ENCODE results near the gene ZNF598.
"Not testable (repeated sequence)": the region's sequence is repeated elsewhere in the genome, so short reads cannot be mapped to it uniquely, and the experiment has no call there.

Gene ZNF598

DNA sequence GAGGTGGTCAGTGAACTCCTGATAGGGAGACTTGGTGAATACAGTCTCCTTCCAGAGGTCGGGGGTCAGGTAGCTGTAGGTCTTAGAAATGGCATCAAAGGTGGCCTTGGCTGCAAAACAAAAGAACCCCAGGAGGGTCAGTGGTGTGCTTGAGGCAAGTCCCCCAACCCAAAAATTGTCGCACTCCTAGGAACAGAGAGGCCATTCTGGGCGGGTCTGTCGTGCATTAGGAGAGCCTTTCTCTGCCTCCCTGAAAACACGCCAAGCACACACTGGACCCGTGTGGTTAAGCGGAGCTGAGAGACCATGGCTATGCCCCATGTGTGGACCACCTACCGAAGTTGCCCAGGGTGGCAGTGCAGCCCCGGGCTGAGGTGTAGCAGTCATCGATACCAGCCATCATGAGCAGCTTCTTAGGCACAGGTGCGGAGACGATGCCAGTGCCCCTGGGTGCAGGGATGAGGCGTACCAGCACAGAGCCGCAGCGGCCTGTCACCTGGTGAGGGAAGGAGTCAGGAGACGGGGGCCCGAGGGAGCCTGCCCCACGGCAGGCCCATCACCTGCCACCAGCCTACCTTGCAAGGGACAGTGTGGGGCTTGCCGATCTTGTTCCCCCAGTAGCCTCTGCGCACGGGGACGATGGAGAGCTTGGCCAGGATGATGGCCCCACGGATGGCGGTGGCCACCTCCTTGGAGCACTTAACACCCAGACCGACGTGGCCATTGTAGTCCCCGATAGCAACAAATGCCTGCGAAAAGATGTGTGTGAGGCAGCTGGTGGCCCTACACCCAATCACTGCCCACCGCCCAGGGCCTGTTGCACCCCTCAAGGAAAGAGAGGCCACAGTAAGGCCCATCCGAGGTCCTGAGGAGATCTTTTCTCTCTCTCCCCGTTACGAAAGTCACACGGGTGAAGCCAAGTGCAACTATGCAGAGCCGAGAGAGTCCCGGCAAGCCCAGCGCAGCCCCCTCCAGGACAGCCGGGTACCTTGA lies 47.2 kb downstream of the ZNF598 start:
- not testable (repeated sequence) for H3K4me2 ChIP-seq (ENCODE audit: insufficient read depth, low read length, poor library complexity, severe bottlenecking); H4K91ac ChIP-seq (ENCODE audit: low read depth, low read length, poor library complexity); H2BK12ac ChIP-seq (ENCODE audit: low read length); H2BK15ac ChIP-seq (ENCODE audit: low read length); H3K18ac ChIP-seq (ENCODE audit: low read length); H3K27me3 ChIP-seq (ENCODE audit: control insufficient read depth in 3 of 3, insufficient read depth in 3 of 3, low read depth in 1 of 3, low read length in 3 of 3); H2AK5ac ChIP-seq (ENCODE audit: low read depth, low read length); H3K27ac ChIP-seq (replicated peaks; ENCODE audit: low read length); H2BK5ac ChIP-seq (ENCODE audit: low read length); H4K8ac ChIP-seq (ENCODE audit: low read depth, low read length); H3K9me3 ChIP-seq (replicated peaks in 1 of 2; ENCODE audit: control insufficient read depth in 2 of 2, insufficient read depth in 1 of 2, low read depth in 1 of 2, low read length in 2 of 2); H2AFZ ChIP-seq (ENCODE audit: low read length); DNase-seq (ENCODE audit: low spot score); H3K14ac ChIP-seq (ENCODE audit: low read length); H2BK120ac ChIP-seq (ENCODE audit: low read depth, low read length); H3K4ac ChIP-seq (ENCODE audit: low read length)
- Histone ChIP-seq H3K4me3 (ENCODE audit: low read length in 2 of 2) (peak overlapping the region in 1 of 2 donors; percentile 23), H3K79me1 (ENCODE audit: low read depth, low read length) (peaks cover 18% of the 10 kb centered on the region), H3K9ac (ENCODE audit: low read depth, low read length, poor library complexity) (peak overlapping the region; percentile 66), H3K23ac (ENCODE audit: low read depth, low read length, poor library complexity) (peak overlapping the region; percentile 8), H3K36me3 (replicated peaks in 1 of 2; ENCODE audit: control insufficient read depth in 2 of 2, insufficient read depth in 2 of 2, low read length in 2 of 2) (peaks cover 18 to 36% of the 10 kb centered on the region in 2 donors), H3K4me1 (ENCODE audit: control insufficient read depth in 2 of 2, insufficient read depth in 1 of 2, low read depth in 1 of 2, low read length in 2 of 2) (peaks cover 14 to 15% of the 10 kb centered on the region in 2 donors)
- WGBS, 2 donors (ENCODE audit: extremely low coverage in 2 of 2, insufficient read length in 2 of 2, insufficient replicate concordance in 1 of 2): no CpG with 5 or more reads among the region's 37 CpGs

DNA sequence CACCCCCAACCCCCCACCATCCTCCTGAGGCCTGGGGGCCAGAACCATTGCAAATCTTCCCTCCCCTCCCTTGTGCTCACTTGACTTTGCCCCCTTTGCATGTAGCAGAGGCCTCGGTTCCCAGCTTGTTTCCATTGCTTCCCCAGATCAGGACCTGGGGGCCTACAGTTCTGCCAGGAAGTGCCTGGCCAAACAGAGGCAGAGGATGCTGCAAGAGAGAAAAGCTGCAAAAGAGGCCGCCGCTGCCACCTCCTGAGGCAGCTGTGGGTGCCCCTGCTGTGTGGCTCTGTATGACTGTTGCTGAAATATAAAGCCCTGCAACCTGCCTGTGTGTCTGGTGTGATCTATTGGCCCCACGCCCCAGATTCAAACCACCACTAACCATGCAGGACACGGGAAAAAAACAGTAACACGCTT lies 48.0 kb downstream of the ZNF598 start:
- Histone ChIP-seq H2BK120ac (ENCODE audit: low read depth, low read length) (no peak overlapping the region), H2AK5ac (ENCODE audit: low read depth, low read length) (no peak overlapping the region), H3K4me2 (ENCODE audit: insufficient read depth, low read length, poor library complexity, severe bottlenecking) (no peak overlapping the region), H3K9me3 (replicated peaks in 1 of 2; ENCODE audit: control insufficient read depth in 2 of 2, insufficient read depth in 1 of 2, low read depth in 1 of 2, low read length in 2 of 2) (no peaks in the 10 kb centered on the region), H2BK12ac (ENCODE audit: low read length) (no peak overlapping the region), H4K8ac (ENCODE audit: low read depth, low read length) (no peak overlapping the region), H3K9ac (ENCODE audit: low read depth, low read length, poor library complexity) (no peak overlapping the region), H2AFZ (ENCODE audit: low read length) (no peak overlapping the region), H3K4me1 (ENCODE audit: control insufficient read depth in 2 of 2, insufficient read depth in 1 of 2, low read depth in 1 of 2, low read length in 2 of 2) (peaks cover 14 to 15% of the 10 kb centered on the region in 2 donors), H2BK15ac (ENCODE audit: low read length) (no peak overlapping the region), H3K27ac (replicated peaks; ENCODE audit: low read length) (no peak overlapping the region), H3K18ac (ENCODE audit: low read length) (no peak overlapping the region), H3K23ac (ENCODE audit: low read depth, low read length, poor library complexity) (no peak overlapping the region), H4K91ac (ENCODE audit: low read depth, low read length, poor library complexity) (no peak overlapping the region), H3K4me3 (ENCODE audit: low read length in 2 of 2) (peak overlapping the region in 1 of 2 donors; percentile 19), H3K79me1 (ENCODE audit: low read depth, low read length) (peaks cover 18% of the 10 kb centered on the region), H3K14ac (ENCODE audit: low read length) (no peak overlapping the region), H3K27me3 (ENCODE audit: control insufficient read depth in 3 of 3, insufficient read depth in 3 of 3, low read depth in 1 of 3, low read length in 3 of 3) (no peaks in the 10 kb centered on the region), H2BK5ac (ENCODE audit: low read length) (no peak overlapping the region), H3K4ac (ENCODE audit: low read length) (no peak overlapping the region), H3K36me3 (replicated peaks in 1 of 2; ENCODE audit: control insufficient read depth in 2 of 2, insufficient read depth in 2 of 2, low read length in 2 of 2) (peaks cover 18 to 36% of the 10 kb centered on the region in 2 donors)
- DNase-seq (ENCODE audit: low spot score): no peak
- WGBS, 2 donors (ENCODE audit: extremely low coverage in 2 of 2, insufficient read length in 2 of 2, insufficient replicate concordance in 1 of 2): no CpG with 5 or more reads among the region's 6 CpGs

DNA sequence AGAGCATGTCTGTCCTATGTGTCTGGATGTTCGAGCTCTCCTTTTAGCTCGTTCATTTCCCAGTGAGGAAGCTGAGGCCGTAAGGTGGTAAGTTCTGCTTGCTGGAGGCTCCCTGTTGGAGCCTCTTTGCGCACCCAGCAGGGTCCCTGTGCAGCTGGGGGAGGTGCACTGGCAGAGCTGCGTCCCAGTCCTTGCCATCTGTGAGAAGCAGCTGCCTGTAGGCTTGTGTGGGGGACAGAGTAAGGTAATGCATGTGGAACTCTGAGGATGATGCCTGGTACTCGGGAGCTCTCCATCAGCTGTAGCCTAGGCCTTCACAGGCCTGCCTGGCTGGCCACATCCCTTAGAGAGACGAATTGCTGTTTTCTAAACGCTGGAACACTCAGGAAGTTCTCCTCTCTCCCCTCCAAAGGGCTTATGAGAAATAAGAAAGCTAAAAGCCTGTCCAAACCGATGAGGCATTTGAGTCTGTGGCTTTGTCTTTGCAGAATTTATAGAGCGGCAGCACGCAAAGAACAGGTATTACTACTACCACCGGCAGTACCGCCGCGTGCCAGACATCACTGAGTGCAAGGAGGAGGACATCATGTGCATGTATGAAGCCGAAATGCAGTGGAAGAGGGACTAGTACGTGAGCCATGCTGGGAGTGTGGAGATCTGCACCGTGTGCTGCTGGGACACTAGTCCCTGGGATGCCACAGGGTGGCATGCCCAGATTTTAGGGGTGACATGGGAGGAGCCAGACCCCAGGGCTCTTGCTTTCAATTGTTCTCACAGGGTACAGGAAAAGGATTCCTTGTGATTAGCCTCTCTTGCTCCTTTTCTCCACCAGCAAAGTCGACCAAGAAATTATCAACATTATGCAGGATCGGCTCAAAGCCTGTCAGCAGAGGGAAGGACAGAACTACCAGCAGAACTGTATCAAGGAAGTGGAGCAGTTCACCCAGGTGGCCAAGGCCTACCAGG lies 48.7 kb downstream of the ZNF598 start:
- Histone ChIP-seq H3K27me3 (ENCODE audit: control insufficient read depth in 3 of 3, insufficient read depth in 3 of 3, low read depth in 1 of 3, low read length in 3 of 3) (no peaks in the 10 kb centered on the region), H3K36me3 (replicated peaks in 1 of 2; ENCODE audit: control insufficient read depth in 2 of 2, insufficient read depth in 2 of 2, low read length in 2 of 2) (peaks cover 18 to 36% of the 10 kb centered on the region in 2 donors), H3K27ac (replicated peaks; ENCODE audit: low read length) (peak overlapping the region; percentile 18), H3K9ac (ENCODE audit: low read depth, low read length, poor library complexity) (peak overlapping the region; percentile 18), H3K9me3 (replicated peaks in 1 of 2; ENCODE audit: control insufficient read depth in 2 of 2, insufficient read depth in 1 of 2, low read depth in 1 of 2, low read length in 2 of 2) (no peaks in the 10 kb centered on the region), H3K79me1 (ENCODE audit: low read depth, low read length) (peaks cover 17% of the 10 kb centered on the region), H3K4me3 (ENCODE audit: low read length in 2 of 2) (peak overlapping the region in 1 of 2 donors; percentile 77), H4K91ac (ENCODE audit: low read depth, low read length, poor library complexity) (no peak overlapping the region), H3K18ac (ENCODE audit: low read length) (no peak overlapping the region), H2BK5ac (ENCODE audit: low read length) (no peak overlapping the region), H3K4me1 (ENCODE audit: control insufficient read depth in 2 of 2, insufficient read depth in 1 of 2, low read depth in 1 of 2, low read length in 2 of 2) (peaks cover 13 to 14% of the 10 kb centered on the region in 2 donors), H3K4ac (ENCODE audit: low read length) (no peak overlapping the region), H4K8ac (ENCODE audit: low read depth, low read length) (no peak overlapping the region), H2BK15ac (ENCODE audit: low read length) (no peak overlapping the region), H2BK12ac (ENCODE audit: low read length) (no peak overlapping the region), H2BK120ac (ENCODE audit: low read depth, low read length) (no peak overlapping the region), H2AFZ (ENCODE audit: low read length) (no peak overlapping the region), H3K4me2 (ENCODE audit: insufficient read depth, low read length, poor library complexity, severe bottlenecking) (no peak overlapping the region), H3K14ac (ENCODE audit: low read length) (no peak overlapping the region), H2AK5ac (ENCODE audit: low read depth, low read length) (no peak overlapping the region), H3K23ac (ENCODE audit: low read depth, low read length, poor library complexity) (peak overlapping the region; percentile 26)
- WGBS, 2 donors (ENCODE audit: extremely low coverage in 2 of 2, insufficient read length in 2 of 2, insufficient replicate concordance in 1 of 2): no CpG with 5 or more reads among the region's 20 CpGs
- DNase-seq (ENCODE audit: low spot score): no peak
